HG03280 (cell line): ENCODE data around the gene UHRF2.

Experiments used
- ATAC-seq: cut with Tn5 transposase; IDR thresholded peaks from one replicate; pipeline ENCODE4 v1.9.1; 2021; ENCODE audit warnings: mild to moderate bottlenecking, moderate library complexity; ENCODE audit not compliant: unreplicated experiment

Gene UHRF2

DNA sequence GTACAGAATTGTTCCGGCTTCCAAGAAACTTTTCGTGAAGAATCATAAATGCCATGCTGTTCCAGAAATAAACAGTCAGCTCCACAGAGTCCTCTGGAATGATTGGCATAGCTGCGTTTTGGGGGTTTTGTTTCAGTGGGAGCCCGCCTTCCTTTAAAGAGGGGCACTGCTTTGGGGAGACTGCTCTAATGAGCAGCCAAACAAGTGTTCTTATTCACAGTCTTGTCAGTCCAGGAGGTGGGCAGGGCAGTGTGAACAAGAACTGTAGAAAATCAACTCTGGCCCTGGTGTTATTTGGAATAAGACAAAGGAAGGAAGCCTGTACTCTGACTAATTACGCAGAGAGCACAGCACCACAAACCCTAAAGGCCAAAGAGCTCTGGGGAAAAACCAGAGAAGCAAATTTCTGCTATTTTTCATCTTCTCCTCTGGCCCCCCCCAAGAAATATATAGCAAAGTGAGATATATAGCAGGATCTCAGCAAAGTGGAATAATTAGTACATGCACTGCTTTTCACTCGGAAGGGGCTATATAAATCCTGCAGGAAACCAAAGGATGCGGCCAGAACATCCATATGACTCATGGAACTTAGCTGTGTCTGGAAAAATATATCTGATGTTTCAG lies 139.6 kb downstream of the UHRF2 start:
- no peak for ATAC-seq

DNA sequence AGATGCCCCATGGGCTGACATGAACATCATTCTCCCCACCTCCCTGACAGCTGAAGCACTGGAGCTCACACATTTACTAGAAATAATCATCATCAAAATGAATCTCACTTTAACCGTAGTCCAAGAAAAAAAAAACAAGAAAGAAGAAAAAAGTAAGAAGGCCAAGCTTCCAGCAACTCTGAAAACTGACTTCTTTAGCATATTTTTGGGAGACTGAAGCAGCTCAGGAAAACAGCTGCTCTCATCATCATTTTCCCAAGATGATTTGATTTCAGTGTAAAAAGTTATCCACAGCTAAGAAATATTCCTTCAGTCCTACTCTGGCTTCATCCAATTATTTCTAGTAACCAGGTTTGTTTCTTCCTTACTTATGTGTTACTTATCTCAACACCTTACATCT lies 140.9 kb downstream of the UHRF2 start:
- no peak for ATAC-seq
